ENCODE data around the gene ZBED1.

Gene ZBED1

DNA sequence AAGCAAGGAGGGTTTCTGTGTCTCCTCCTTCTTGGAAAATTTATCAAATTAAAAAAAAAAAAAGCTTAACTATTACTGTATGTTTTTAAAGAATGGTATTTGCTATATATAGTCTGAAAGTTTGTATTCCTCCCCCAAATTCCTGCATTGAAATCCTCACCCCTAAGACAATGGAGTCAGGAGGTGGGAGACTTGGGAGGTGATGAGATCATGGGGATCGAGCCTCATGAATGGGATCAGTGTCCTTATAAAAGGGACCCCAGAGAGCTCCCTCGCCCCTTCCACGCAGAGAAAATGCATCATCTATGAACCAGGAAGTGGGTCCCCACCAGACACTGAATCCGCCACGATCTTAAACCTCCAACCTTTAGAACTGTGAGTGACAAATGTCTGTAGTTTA, 50.1 kb downstream of the ZBED1 start:
- H3K36me3 ChIP-seq (ENCODE audit: control insufficient read depth, insufficient read depth, low read length) = peaks cover 4% of the 10 kb centered on the region
- H3K27ac ChIP-seq (ENCODE audit: low read depth, low read length) = no peak overlapping the region
- no peak overlapping the region for H3K4me3 ChIP-seq (ENCODE audit: low read length)
- no peaks in the 10 kb centered on the region for H3K4me1 ChIP-seq (ENCODE audit: control insufficient read depth, insufficient read depth, low read length)
- no peak overlapping the region for H3K9ac ChIP-seq (ENCODE audit: low read length)
- no peaks in the 10 kb centered on the region for H3K27me3 ChIP-seq (ENCODE audit: control insufficient read depth, insufficient read depth, low read length)

- no peak overlapping the region for H3K27ac ChIP-seq (ENCODE audit: low read depth, low read length)
These were observed 51.5 kb downstream of the ZBED1 start for GRCh38 chrX:2449135-2449886.

DNA sequence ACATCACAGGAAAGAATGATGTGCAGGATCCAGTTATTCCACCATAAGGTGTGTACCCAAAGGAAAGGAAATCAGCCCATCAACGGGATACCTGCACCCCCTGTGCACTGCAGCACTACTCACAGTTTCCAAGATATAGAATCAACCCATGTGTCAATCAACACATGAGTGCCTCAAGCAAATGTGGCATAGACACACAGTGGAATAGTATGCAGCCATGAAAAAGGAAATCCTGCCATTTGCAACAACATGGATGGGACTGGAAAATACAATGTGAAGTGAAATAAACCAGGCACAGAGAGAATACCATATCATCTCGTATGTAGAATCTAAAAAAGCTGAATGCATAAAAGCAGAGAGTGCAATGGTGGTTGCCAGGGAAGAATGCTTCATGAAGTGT, 53.3 kb downstream of the ZBED1 start:
- Histone ChIP-seq H3K27me3 (ENCODE audit: control insufficient read depth, insufficient read depth, low read length) (no peaks in the 10 kb centered on the region), H3K4me1 (ENCODE audit: control insufficient read depth, insufficient read depth, low read length) (no peaks in the 10 kb centered on the region), H3K36me3 (ENCODE audit: control insufficient read depth, insufficient read depth, low read length) (peaks cover 4% of the 10 kb centered on the region), H3K9ac (ENCODE audit: low read length) (no peak overlapping the region), H3K4me3 (ENCODE audit: low read length) (no peak overlapping the region), H3K27ac (ENCODE audit: low read depth, low read length) (no peak overlapping the region)

More at GRCh38 chrX:2449135-2449886, 51.5 kb downstream of the ZBED1 start:
- Histone ChIP-seq H3K36me3 (ENCODE audit: control insufficient read depth, insufficient read depth, low read length) (peaks cover 4% of the 10 kb centered on the region), H3K4me1 (ENCODE audit: control insufficient read depth, insufficient read depth, low read length) (no peaks in the 10 kb centered on the region), H3K27me3 (ENCODE audit: control insufficient read depth, insufficient read depth, low read length) (no peaks in the 10 kb centered on the region), H3K9ac (ENCODE audit: low read length) (no peak overlapping the region), H3K4me3 (ENCODE audit: low read length) (no peak overlapping the region)

DNA sequence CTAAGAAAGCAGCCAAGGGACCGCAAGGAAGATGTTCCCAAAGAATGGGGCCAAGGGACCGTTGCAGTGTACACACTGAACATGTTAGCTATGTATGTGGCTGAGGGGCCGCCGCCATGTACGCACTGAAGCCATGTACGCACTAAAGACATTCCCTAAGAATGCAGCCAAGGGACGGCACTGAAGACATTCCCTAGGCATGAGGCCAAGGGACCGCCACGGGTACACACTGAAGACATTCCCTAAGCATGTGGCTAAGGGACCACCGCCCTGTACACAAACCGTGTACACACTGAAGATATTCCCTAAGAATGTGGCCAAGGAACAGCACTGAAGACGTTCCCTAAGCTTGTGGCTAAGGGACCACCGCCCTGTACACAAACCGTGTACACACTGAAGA, 54.0 kb downstream of the ZBED1 start:
- Histone ChIP-seq H3K4me1 (ENCODE audit: control insufficient read depth, insufficient read depth, low read length) (no peaks in the 10 kb centered on the region), H3K4me3 (ENCODE audit: low read length) (no peak overlapping the region), H3K36me3 (ENCODE audit: control insufficient read depth, insufficient read depth, low read length) (peaks cover 4% of the 10 kb centered on the region), H3K9ac (ENCODE audit: low read length) (no peak overlapping the region), H3K27me3 (ENCODE audit: control insufficient read depth, insufficient read depth, low read length) (no peaks in the 10 kb centered on the region), H3K27ac (ENCODE audit: low read depth, low read length) (no peak overlapping the region)

DNA sequence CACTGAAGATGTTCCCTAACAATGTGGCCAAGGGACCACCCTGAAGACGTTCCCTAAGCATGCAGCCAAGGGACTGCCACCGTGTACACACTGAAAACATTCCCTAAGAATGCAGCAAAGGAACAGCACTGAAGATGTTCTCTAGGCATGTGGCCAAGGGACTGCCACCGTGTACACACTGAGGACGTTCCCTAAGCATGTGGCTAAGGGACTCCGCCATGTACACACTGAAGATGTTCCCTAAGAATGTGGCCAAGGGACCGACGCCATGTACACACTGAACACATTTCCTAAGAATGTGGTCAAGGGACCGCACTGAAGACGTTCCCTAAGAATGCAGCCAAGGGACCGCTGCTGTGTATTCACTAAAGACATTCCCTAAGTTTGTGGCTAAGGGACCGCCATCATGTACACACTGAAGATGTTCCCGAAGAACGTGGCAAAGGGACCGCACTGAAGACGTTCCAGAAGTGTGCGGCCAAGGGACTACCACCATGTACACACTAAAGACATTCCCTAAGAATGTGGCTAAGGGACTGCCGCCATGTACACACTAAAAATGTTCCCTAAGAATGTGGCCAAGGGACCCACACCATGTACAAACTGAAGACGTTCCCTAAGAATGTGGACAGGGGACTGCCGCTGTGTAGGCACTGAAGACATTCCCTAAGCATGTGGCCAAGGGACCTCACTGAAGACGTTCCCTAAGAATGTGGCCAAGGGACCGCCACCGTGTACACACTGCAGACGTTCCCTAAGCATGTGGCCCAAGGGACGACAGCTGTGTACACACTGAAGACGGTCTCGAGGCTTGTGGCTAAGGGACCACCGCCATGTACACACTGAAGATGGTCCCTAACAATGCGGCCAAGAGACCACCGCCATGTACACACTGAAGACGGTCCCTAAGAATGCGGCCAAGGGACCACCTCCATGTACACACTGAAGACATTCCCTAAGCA, 54.8 kb downstream of the ZBED1 start:
- H3K27ac ChIP-seq (ENCODE audit: low read depth, low read length) = no peak overlapping the region
- H3K27me3 ChIP-seq (ENCODE audit: control insufficient read depth, insufficient read depth, low read length) = no peaks in the 10 kb centered on the region
- H3K4me3 ChIP-seq (ENCODE audit: low read length) = no peak overlapping the region
- no peak overlapping the region for H3K9ac ChIP-seq (ENCODE audit: low read length)
- H3K36me3 ChIP-seq (ENCODE audit: control insufficient read depth, insufficient read depth, low read length) = peaks cover 4% of the 10 kb centered on the region
- H3K4me1 ChIP-seq (ENCODE audit: control insufficient read depth, insufficient read depth, low read length) = no peaks in the 10 kb centered on the region

GRCh38 chrX:2442694-2443093, 58.1 kb downstream of the ZBED1 start:
- Histone ChIP-seq H3K4me1 (ENCODE audit: control insufficient read depth, insufficient read depth, low read length) (no peaks in the 10 kb centered on the region), H3K27ac (ENCODE audit: low read depth, low read length) (no peak overlapping the region), H3K27me3 (ENCODE audit: control insufficient read depth, insufficient read depth, low read length) (no peaks in the 10 kb centered on the region), H3K36me3 (ENCODE audit: control insufficient read depth, insufficient read depth, low read length) (peaks cover 4% of the 10 kb centered on the region), H3K9ac (ENCODE audit: low read length) (no peak overlapping the region), H3K4me3 (ENCODE audit: low read length) (no peak overlapping the region)

DNA sequence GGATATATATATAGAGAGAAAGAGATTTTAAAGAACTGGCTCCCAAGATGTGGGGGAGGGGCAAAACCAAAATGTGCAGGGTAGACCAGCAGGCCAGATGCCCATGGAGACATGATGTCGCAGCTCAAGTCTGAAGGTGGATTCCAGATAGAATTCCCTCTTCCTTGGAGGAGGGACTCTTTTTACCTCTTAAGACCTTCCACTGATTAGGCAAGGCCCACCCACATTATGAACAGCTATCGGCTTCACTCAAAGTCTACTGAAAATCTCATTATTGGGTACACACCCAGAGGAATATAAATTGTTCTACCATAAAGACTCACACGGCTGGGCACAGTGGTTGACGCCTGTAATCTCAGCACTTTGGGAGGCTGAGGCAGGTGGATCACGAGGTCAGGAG, 59.3 kb downstream of the ZBED1 start:
- H3K27ac ChIP-seq (ENCODE audit: low read depth, low read length) = no peak overlapping the region
- no peaks in the 10 kb centered on the region for H3K4me1 ChIP-seq (ENCODE audit: control insufficient read depth, insufficient read depth, low read length)
- H3K27me3 ChIP-seq (ENCODE audit: control insufficient read depth, insufficient read depth, low read length) = no peaks in the 10 kb centered on the region
- H3K36me3 ChIP-seq (ENCODE audit: control insufficient read depth, insufficient read depth, low read length) = no peaks in the 10 kb centered on the region
- no peak overlapping the region for H3K4me3 ChIP-seq (ENCODE audit: low read length)
- H3K9ac ChIP-seq (ENCODE audit: low read length) = no peak overlapping the region

DNA sequence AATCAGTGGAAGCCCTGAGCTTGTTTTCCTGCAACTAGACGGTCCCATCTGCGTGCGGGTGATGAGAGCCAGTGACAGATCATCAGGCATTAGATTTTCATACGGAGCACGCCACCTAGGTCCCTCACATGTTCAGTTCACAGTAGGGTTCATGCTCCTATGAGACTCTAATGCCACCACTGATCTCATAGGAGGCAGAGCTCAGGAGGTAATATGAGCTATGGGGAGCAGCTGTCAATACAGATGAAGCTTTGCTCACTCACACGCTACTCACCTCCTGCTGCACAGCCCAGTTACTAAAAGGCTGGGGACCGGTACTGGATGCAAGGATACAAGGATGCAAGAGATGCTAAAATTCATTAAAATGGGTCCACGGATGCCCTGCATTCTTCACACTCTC, 61.2 kb downstream of the ZBED1 start:
- H3K27me3 ChIP-seq (ENCODE audit: control insufficient read depth, insufficient read depth, low read length) = no peaks in the 10 kb centered on the region
- H3K4me3 ChIP-seq (ENCODE audit: low read length) = no peak overlapping the region
- H3K36me3 ChIP-seq (ENCODE audit: control insufficient read depth, insufficient read depth, low read length) = no peaks in the 10 kb centered on the region
- no peak overlapping the region for H3K9ac ChIP-seq (ENCODE audit: low read length)
- no peaks in the 10 kb centered on the region for H3K4me1 ChIP-seq (ENCODE audit: control insufficient read depth, insufficient read depth, low read length)
- no peak overlapping the region for H3K27ac ChIP-seq (ENCODE audit: low read depth, low read length)
